GM20431 (cell line): Measurements from ENCODE around the gene C3orf33.
"Not testable (repeated sequence)": the region's sequence is repeated elsewhere in the genome, so short reads cannot be mapped to it uniquely, and the experiment has no call there.

Experiments
- in situ Hi-C: fragments of 300-500 bp; cut with MseI, MboI; formaldehyde crosslinking; loops from one replicate; pipeline ENCODE4 v1.15.0; 2020; ENCODE audit warnings: low sequenced_read_pairs; ENCODE audit not compliant: unreplicated experiment

The C3orf33 gene

GRCh38 chr3:155805802-155806618 lies at the start of gene C3orf33:
TSS of gene C3orf33 (minus strand) at chr3:155806278. CDS start at chr3:155806252, 26 bp downstream.
- in situ Hi-C loops, result no loop called here

- in situ Hi-C loops, result no loop called here
These were observed 48.3 kb upstream of the C3orf33 start, which contains the start of gene SLC33A1 for GRCh38 chr3:155854141-155854940. TSS of gene SLC33A1 (minus strand) at chr3:155854427. CDS start at chr3:155853997, 430 bp downstream.

GRCh38 chr3:155853214-155854140 lies 47.4 kb upstream of the C3orf33 start:
- in situ Hi-C loops, result no loop called here

GRCh38 chr3:155852341-155852740 lies 46.3 kb upstream of the C3orf33 start:
- in situ Hi-C loops, result no loop called here

GRCh38 chr3:155849404-155849803 lies 43.3 kb upstream of the C3orf33 start:
- in situ Hi-C loops, result not testable (repeated sequence)

- in situ Hi-C loops, result no loop called here
These were observed 41.9 kb upstream of the C3orf33 start for GRCh38 chr3:155847993-155848392.

GRCh38 chr3:155846119-155846518 lies 40.0 kb upstream of the C3orf33 start:
- in situ Hi-C loops, result no loop called here

- in situ Hi-C loops, result no loop called here
These were observed 37.5 kb upstream of the C3orf33 start for GRCh38 chr3:155843569-155843968.

- in situ Hi-C loops, result no loop called here
These were observed 29.4 kb upstream of the C3orf33 start for GRCh38 chr3:155835341-155836071.

GRCh38 chr3:155828490-155829098 lies 22.5 kb upstream of the C3orf33 start:
- in situ Hi-C loops, result not testable (repeated sequence)

- in situ Hi-C loops, result no loop called here
These were observed 9.0 kb upstream of the C3orf33 start for GRCh38 chr3:155815030-155815545.

- in situ Hi-C loops, result not testable (repeated sequence)
These were observed 7.1 kb upstream of the C3orf33 start for GRCh38 chr3:155813224-155813623.

GRCh38 chr3:155809181-155809580 lies 3.1 kb upstream of the C3orf33 start:
- in situ Hi-C loops, result no loop called here

- in situ Hi-C loops, result no loop called here
These were observed 1.7 kb upstream of the C3orf33 start for GRCh38 chr3:155807823-155808222.

- in situ Hi-C loops, result no loop called here
These were observed 775 bp downstream of the C3orf33 start for GRCh38 chr3:155805204-155805801.

- in situ Hi-C loops, result no loop called here
These were observed 1.8 kb downstream of the C3orf33 start for GRCh38 chr3:155804323-155804722.

GRCh38 chr3:155792532-155792931 lies 13.5 kb downstream of the C3orf33 start:
- in situ Hi-C loops, result no loop called here

- in situ Hi-C loops, result no loop called here
These were observed 14.9 kb downstream of the C3orf33 start for GRCh38 chr3:155791190-155791589.
